ENCODE measurements around the gene DPY19L3. TPM values are rescaled to one million over a fixed set of nuclear protein-coding genes. Genes with fewer than 3 reads are reported as not detected.
A peak's percentile ranks its signal among the peaks of the same experiment; 100 is the strongest.
"Not testable (repeated sequence)": the region's sequence is repeated elsewhere in the genome, so short reads cannot be mapped to it uniquely, and the experiment has no call there.

Gene DPY19L3
- total RNA-seq, 2 experiments from 2014 or later, result 10.4 to 12.4 TPM

GRCh38 chr19:32373585-32374295, 31.8 kb upstream of the DPY19L3 start:
- Mint-ChIP-seq H3K4me3 (no peak overlapping the region), H3K9me3 (no peaks in the 10 kb centered on the region), H3K27me3 (no peaks in the 10 kb centered on the region), H3K27ac (no peak overlapping the region), H3K4me1 (ENCODE audit: low read depth) (peaks cover 2% of the 10 kb centered on the region), H3K36me3 (ENCODE audit: low read depth) (peaks cover 50% of the 10 kb centered on the region)
- no peak for DNase-seq
- ChIA-PET POLR2A (no interaction called here), CTCF (no interaction called here)
- TF ChIP-seq CTCF (IDR thresholded peaks at IDR 0.05), result no peak
- intact Hi-C loops (cut with micrococcal nuclease), result no loop called here
- ATAC-seq, result no peak

GRCh38 chr19:32374362-32374761, 31.2 kb upstream of the DPY19L3 start:
- H3K27me3 Mint-ChIP-seq; intact Hi-C loops (cut with micrococcal nuclease); H3K9me3 Mint-ChIP-seq; POLR2A ChIA-PET; CTCF ChIA-PET; ATAC-seq; H3K4me3 Mint-ChIP-seq; DNase-seq; H3K27ac Mint-ChIP-seq; H3K4me1 Mint-ChIP-seq (ENCODE audit: low read depth): not testable (repeated sequence)
- peaks cover 48% of the 10 kb centered on the region for H3K36me3 Mint-ChIP-seq (ENCODE audit: low read depth)

- peak; percentile 21 for TF ChIP-seq CTCF (IDR thresholded peaks at IDR 0.05)
- DNase-seq; POLR2A ChIA-PET; H3K27me3 Mint-ChIP-seq; H3K9me3 Mint-ChIP-seq; H3K27ac Mint-ChIP-seq; H3K4me1 Mint-ChIP-seq (ENCODE audit: low read depth); ATAC-seq; intact Hi-C loops (cut with micrococcal nuclease); CTCF ChIA-PET; H3K4me3 Mint-ChIP-seq: not testable (repeated sequence)
- peaks cover 41% of the 10 kb centered on the region for H3K36me3 Mint-ChIP-seq (ENCODE audit: low read depth)
Measured at GRCh38 chr19:32377088-32377487, 28.5 kb upstream of the DPY19L3 start.

- CTCF ChIA-PET, result no interaction called here
- ATAC-seq (no peak), DNase-seq (no peak)
- intact Hi-C loops (cut with micrococcal nuclease), result no loop called here
- no peak for TF ChIP-seq CTCF (IDR thresholded peaks at IDR 0.05)
- Mint-ChIP-seq H3K27ac (no peak overlapping the region), H3K9me3 (no peaks in the 10 kb centered on the region), H3K36me3 (ENCODE audit: low read depth) (peaks cover 33% of the 10 kb centered on the region), H3K4me1 (ENCODE audit: low read depth) (peaks cover 4% of the 10 kb centered on the region), H3K4me3 (no peak overlapping the region), H3K27me3 (no peaks in the 10 kb centered on the region)
- POLR2A ChIA-PET, result no interaction called here
Measured at GRCh38 chr19:32380269-32380668, 25.3 kb upstream of the DPY19L3 start.

- Mint-ChIP-seq H3K36me3 (ENCODE audit: low read depth) (peaks cover 6% of the 10 kb centered on the region), H3K27ac (no peak overlapping the region), H3K4me1 (ENCODE audit: low read depth) (peaks cover 2% of the 10 kb centered on the region), H3K27me3 (no peaks in the 10 kb centered on the region), H3K4me3 (no peak overlapping the region), H3K9me3 (no peaks in the 10 kb centered on the region)
- ChIA-PET CTCF (interaction anchor here (0.9 kb wide), 1 partner anchor 37 kb away, joined by 3 read pairs; no protein-coding TSS in a partner anchor), POLR2A (interaction anchor here (1.1 to 1.4 kb wide), 2 partner anchors 18 to 32 kb away, joined by 3 to 4 read pairs; partner anchors contain the start of gene DPY19L3)
- TF ChIP-seq CTCF (IDR thresholded peaks at IDR 0.05), result no peak
- no peak for DNase-seq
- intact Hi-C loops (cut with micrococcal nuclease), result no loop called here
- no peak for ATAC-seq
Measured at GRCh38 chr19:32387701-32388392, 17.7 kb upstream of the DPY19L3 start.
